PC-3 (cell line): ENCODE measurements around the gene FAM209A. TPM values are rescaled to one million over a fixed set of nuclear protein-coding genes. Genes with fewer than 3 reads are reported as not detected.
"Not testable (repeated sequence)": the region's sequence is repeated elsewhere in the genome, so short reads cannot be mapped to it uniquely, and the experiment has no call there.

Source experiments
- ATAC-seq: fragments of 200-7000 bp; cut with Tn5 transposase; 2 replicates; pipeline ENCODE4 v1.9.1; 2020; ENCODE audit warnings: mild to moderate bottlenecking, moderate library complexity
- Bru-seq: library from RNA; stranded (reverse); fragments of 400-500 nt; gene quantifications from one replicate; lab custom pipeline; 2021; lab: Mats Ljungman, UMichigan
- BruChase-seq, 2 experiments: library from RNA; stranded (reverse); fragments of 400-500 nt; gene quantifications; one replicate each; lab custom pipeline; 2021; lab: Mats Ljungman, UMichigan
- BruUV-seq: library from RNA; stranded (reverse); fragments of 400-500 nt; replicated peaks from 2 replicates; lab custom pipeline; 2021; lab: Mats Ljungman, UMichigan
- CTCF ChIA-PET: fragments of 300-600 bp; sonication (Branson Sonifier 250); formaldehyde crosslinking; loops from one replicate; lab custom pipeline; 2022; ENCODE audit warnings: antibody characterized with exemption; lab: Charles Lee
- POLR2A ChIA-PET: fragments of 300-600 bp; sonication (Branson Sonifier 250); formaldehyde crosslinking; loops from one replicate; lab custom pipeline; 2022; ENCODE audit warnings: antibody characterized with exemption; ENCODE audit not compliant: unreplicated experiment; lab: Charles Lee
- DNase-seq: peaks from one replicate; pipeline ENCODE4 v3.0.0-alpha.2; 2015
- H2AFZ ChIP-seq: fragments of 300-600 bp; sonication (generic); 2 replicates; pipeline ENCODE4 v1.6.0; 2016; ENCODE audit warnings: antibody characterized with exemption, low read length
- H3F3A ChIP-seq: fragments of 300-600 bp; sonication (generic); one replicate; pipeline ENCODE4 v1.6.0; 2017; ENCODE audit warnings: antibody characterized with exemption, low read length, control low read depth, mild to moderate bottlenecking; ENCODE audit not compliant: unreplicated experiment
- H3K27ac ChIP-seq: fragments of 300-600 bp; sonication (generic); 2 replicates; pipeline ENCODE4 v1.5.1; 2016; ENCODE audit warnings: mild to moderate bottlenecking, low read length
- H3K27me3 ChIP-seq: fragments of 300-600 bp; sonication (generic); 2 replicates; pipeline ENCODE4 v1.6.1; 2016; ENCODE audit warnings: low read length, mixed read lengths
- H3K36me3 ChIP-seq: fragments of 300-600 bp; sonication (generic); 2 replicates; pipeline ENCODE4 v1.6.1; 2016; ENCODE audit warnings: low read depth, mixed run types, low read length, mixed read lengths
- H3K4me1 ChIP-seq: fragments of 300-600 bp; sonication (generic); 2 replicates; pipeline ENCODE4 v1.5.1; 2016; ENCODE audit warnings: low read length; ENCODE audit not compliant: insufficient read depth
- H3K4me2 ChIP-seq: fragments of 300-600 bp; sonication (generic); 2 replicates; pipeline ENCODE4 v1.6.0; 2016; ENCODE audit warnings: low read length
- H3K4me3 ChIP-seq: fragments of 300-600 bp; sonication (generic); 2 replicates; pipeline ENCODE4 v1.5.1; 2016; ENCODE audit warnings: mild to moderate bottlenecking, low read length, mixed read lengths
- H3K79me2 ChIP-seq: fragments of 300-600 bp; sonication (generic); 2 replicates; pipeline ENCODE4 v1.6.1; 2017; ENCODE audit warnings: low read length, mixed read lengths
- H3K9ac ChIP-seq: fragments of 300-600 bp; sonication (generic); 2 replicates; pipeline ENCODE4 v1.6.0; 2016; ENCODE audit warnings: mild to moderate bottlenecking, low read length
- H3K9me2 ChIP-seq: fragments of 300-600 bp; sonication (generic); replicated peaks from 2 replicates; pipeline ENCODE4 v1.6.1; 2016; ENCODE audit warnings: mixed run types, low read length, mixed read lengths
- H3K9me3 ChIP-seq: fragments of 300-600 bp; sonication (generic); 2 replicates; pipeline ENCODE4 v1.6.1; 2016; ENCODE audit warnings: low read length, mixed read lengths
- H4K20me1 ChIP-seq: fragments of 300-600 bp; sonication (generic); 2 replicates; pipeline ENCODE4 v1.6.1; 2016; ENCODE audit warnings: low read length, mixed read lengths
- CTCF ChIP-seq: fragments of 300-600 bp; sonication (generic); conservative IDR thresholded peaks from 2 replicates; pipeline ENCODE4 v1.5.1; 2017; ENCODE audit warnings: antibody characterized with exemption, low read depth, mild to moderate bottlenecking, low read length
- EZH2 ChIP-seq: fragments of 300-600 bp; sonication (generic); IDR thresholded peaks from one replicate; pipeline ENCODE4 v1.6.1; 2017; ENCODE audit warnings: antibody characterized with exemption, mild to moderate bottlenecking, low read length; ENCODE audit not compliant: unreplicated experiment
- EZH2phosphoT487 ChIP-seq: fragments of 300-600 bp; sonication (generic); IDR thresholded peaks from 2 replicates; pipeline ENCODE4 v1.6.1; 2018; ENCODE audit warnings: mild to moderate bottlenecking, antibody characterized with exemption, low read length, borderline replicate concordance
- intact Hi-C: fragments of 100-400 bp; cut with micrococcal nuclease; formaldehyde crosslinking; loops from 2 replicates; pipeline ENCODE4 v1.9.0; 2023
- long read RNA-seq: library from polyadenylated mRNA; unstranded; transcript quantifications from one replicate; pipeline ENCODE4 v2.0.0, GENCODE V29; 2021; ENCODE audit not compliant: unreplicated experiment
- total RNA-seq: library from RNA; depleted of rRNA; stranded (reverse); fragments of >200 nt; gene quantifications from 2 replicates; pipeline ENCODE4 v1.2.3, GENCODE V29; 2014; rRNA removed

Gene FAM209A, protein sequence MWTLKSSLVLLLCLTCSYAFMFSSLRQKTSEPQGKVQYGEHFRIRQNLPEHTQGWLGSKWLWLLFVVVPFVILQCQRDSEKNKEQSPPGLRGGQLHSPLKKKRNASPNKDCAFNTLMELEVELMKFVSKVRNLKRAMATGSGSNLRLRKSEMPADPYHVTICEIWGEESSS
- total RNA-seq: 0.51 and 0.92 TPM in 2 replicates
- Bru-seq, nascent RNA: percentile 38 among the genes with signal in this experiment
- BruChase-seq, experiment 1, labeled RNA remaining after a 6-hour chase: percentile 73 among the genes with signal in this experiment
- BruChase-seq, experiment 2, labeled RNA remaining after a 2-hour chase: percentile 72 among the genes with signal in this experiment
- long read RNA-seq, partial matches to known transcripts: 0 of 2 reads
- long read RNA-seq, other reads (novel, unspliced or antisense): 2 of 2 reads

- H3K27ac ChIP-seq, H3K79me2 ChIP-seq, H3K9me2 ChIP-seq, POLR2A ChIA-PET, H3F3A ChIP-seq, CTCF ChIA-PET, H3K4me2 ChIP-seq, H3K27me3 ChIP-seq, intact Hi-C loops, ATAC-seq, H2AFZ ChIP-seq, H3K4me3 ChIP-seq, H3K9ac ChIP-seq, BruUV-seq, DNase-seq, H3K4me1 ChIP-seq, H4K20me1 ChIP-seq: not testable (repeated sequence)
- H3K9me3 ChIP-seq: peaks cover 13% of the 10 kb centered on the region
- H3K36me3 ChIP-seq: peaks cover 21% of the 10 kb centered on the region
These were observed at the start of gene FAM209A for GRCh38 chr20:56524444-56524843. Gene FAM209A, plus strand, starts transcription at chr20:56524744. Its CDS starts 65 bp downstream, at chr20:56524809.

GRCh38 chr20:56483970-56484369 is 40.6 kb upstream of the FAM209A start:
- no peaks in the 10 kb centered on the region for H3K27me3 ChIP-seq
- ChIA-PET POLR2A (no interaction called here), CTCF (no interaction called here)
- DNase-seq (no peak), ATAC-seq (no peak)
- no peak overlapping the region for H3K9ac ChIP-seq
- TF ChIP-seq EZH2phosphoT487 (no peak), CTCF (no peak), EZH2 (no peak)
- 0 out of 2 replicates have a peak, but pooled peaks cover 6% of the 10 kb centered on the region for H4K20me1 ChIP-seq
- no TSS peak for BruUV-seq
- no peak overlapping the region for H2AFZ ChIP-seq
- H3K79me2 ChIP-seq: no peaks in the 10 kb centered on the region
- H3K9me2 ChIP-seq: no peaks in the 10 kb centered on the region
- H3K4me3 ChIP-seq: no peak overlapping the region
- intact Hi-C loops: no loop called here
- H3K4me2 ChIP-seq: no peak overlapping the region
- H3K4me1 ChIP-seq: no peaks in the 10 kb centered on the region
- H3K36me3 ChIP-seq: peaks cover 71% of the 10 kb centered on the region
- no peaks in the 10 kb centered on the region for H3F3A ChIP-seq
- no peak overlapping the region for H3K27ac ChIP-seq
- H3K9me3 ChIP-seq: no peaks in the 10 kb centered on the region

- no peaks in the 10 kb centered on the region for H3K79me2 ChIP-seq
- TF ChIP-seq EZH2 (no peak), EZH2phosphoT487 (no peak), CTCF (no peak)
- no peak overlapping the region for H3K27ac ChIP-seq
- H3K36me3 ChIP-seq: peaks cover 65% of the 10 kb centered on the region
- no peak for ATAC-seq
- no peak overlapping the region for H2AFZ ChIP-seq
- CTCF ChIA-PET: no interaction called here
- POLR2A ChIA-PET: no interaction called here
- H3K9me2 ChIP-seq: no peaks in the 10 kb centered on the region
- no peak for DNase-seq
- BruUV-seq: no TSS peak
- H3F3A ChIP-seq: no peaks in the 10 kb centered on the region
- no peaks in the 10 kb centered on the region for H3K4me1 ChIP-seq
- H3K4me2 ChIP-seq: no peak overlapping the region
- no peaks in the 10 kb centered on the region for H3K9me3 ChIP-seq
- intact Hi-C loops: no loop called here
- 0 out of 2 replicates have a peak, but pooled peaks cover 6% of the 10 kb centered on the region for H4K20me1 ChIP-seq
- no peaks in the 10 kb centered on the region for H3K27me3 ChIP-seq
- H3K4me3 ChIP-seq: no peak overlapping the region
- H3K9ac ChIP-seq: no peak overlapping the region
These were observed 37.3 kb upstream of the FAM209A start for GRCh38 chr20:56487216-56487615.
